ENCODE results near the gene MISP.

- TF ChIP-seq ZNF586 (CRISPR knock-in tag; conservative IDR thresholded peaks at IDR 0.05) (no peak), ZNF282 (CRISPR knock-in tag; IDR thresholded peaks at IDR 0.05) (no peak), REST (IDR thresholded peaks at IDR 0.05; ENCODE audit: borderline replicate concordance) (no peak), REST (CRISPR knock-in tag; IDR thresholded peaks at IDR 0.05; ENCODE audit: low read depth) (no peak), ZNF274 (IDR thresholded peaks at IDR 0.05; ENCODE audit: borderline replicate concordance, low read depth, low read length) (no peak)
Observed at GRCh38 chr19:723714-724113, 27.2 kb upstream of the MISP start.
